CD4-positive, alpha-beta T cell (primary cell): ENCODE results near the gene MTHFD2L. TPM values are rescaled to one million over a fixed set of nuclear protein-coding genes. Genes with fewer than 3 reads are reported as not detected.

Experiments
- ATAC-seq: fragments of 200-7000 bp; cut with Tn5 transposase; one replicate; pipeline ENCODE4 v1.10.0; 2022; ENCODE audit warnings: mild to moderate bottlenecking; ENCODE audit not compliant: poor library complexity
- CTCF ChIA-PET: fragments of 350-600 bp; sonication (Branson Sonifier 250); formaldehyde crosslinking; loops from one replicate; lab custom pipeline; 2021; ENCODE audit warnings: antibody characterized with exemption, inconsistent platforms; lab: Charles Lee
- POLR2A ChIA-PET: fragments of 350-600 bp; sonication (Branson Sonifier 250); formaldehyde crosslinking; loops from one replicate; lab custom pipeline; 2021; ENCODE audit warnings: antibody characterized with exemption, inconsistent platforms; lab: Charles Lee
- DNase-seq, 14 experiments: peaks; one replicate each; pipeline ENCODE4 v3.0.0-alpha.2; 2013 to 2020; ENCODE audit warnings: mixed read lengths in 2 of 14
- H3K27ac ChIP-seq, 2 donors: one replicate each; pipeline versions ENCODE4 v1.5.1 to v1.7.0; 2013; ENCODE audit warnings: low read length in 2 of 2, low read depth in 1 of 2, mild to moderate bottlenecking in 1 of 2
- H3K27me3 ChIP-seq, 2 experiments: 1 replicate in 1 of 2; 2 replicates in 1 of 2; pipeline versions ENCODE4 v1.6.1 to v1.7.0; 2013; ENCODE audit warnings: low read length in 2 of 2, control low read depth in 1 of 2, mild to moderate bottlenecking in 1 of 2, moderate library complexity in 1 of 2; ENCODE audit not compliant: insufficient read depth in 2 of 2, control insufficient read depth in 1 of 2
- H3K36me3 ChIP-seq: one replicate; pipeline ENCODE4 v1.6.1; 2013; ENCODE audit warnings: low read length, control low read depth; ENCODE audit not compliant: insufficient read depth
- H3K4me1 ChIP-seq: one replicate; pipeline ENCODE4 v1.6.1; 2013; ENCODE audit warnings: low read length, control low read depth; ENCODE audit not compliant: insufficient read depth
- H3K4me3 ChIP-seq: one replicate; pipeline ENCODE4 v1.5.1; 2013; ENCODE audit warnings: mild to moderate bottlenecking, low read length, moderate library complexity
- H3K9me3 ChIP-seq, 2 experiments: 1 replicate in 1 of 2; 2 replicates in 1 of 2; pipeline versions ENCODE4 v1.6.1 to v1.7.0; 2013; ENCODE audit warnings: low read length in 2 of 2, mild to moderate bottlenecking in 2 of 2, control low read depth in 1 of 2, moderate library complexity in 1 of 2; ENCODE audit not compliant: control insufficient read depth in 1 of 2, insufficient read depth in 1 of 2
- H3K27ac Mint-ChIP-seq: one replicate; pipeline ENCODE4 v1.8.0; 2020; ENCODE audit warnings: mixed read lengths
- H3K27me3 Mint-ChIP-seq: one replicate; pipeline ENCODE4 v1.8.0; 2021; ENCODE audit warnings: mixed read lengths
- H3K36me3 Mint-ChIP-seq: one replicate; pipeline ENCODE4 v1.8.0; 2021; ENCODE audit warnings: low read depth, mixed read lengths
- H3K4me1 Mint-ChIP-seq: one replicate; pipeline ENCODE4 v1.8.0; 2021; ENCODE audit warnings: low read depth, mixed read lengths
- H3K4me3 Mint-ChIP-seq: one replicate; pipeline ENCODE4 v1.8.0; 2020; ENCODE audit warnings: mild to moderate bottlenecking, mixed read lengths
- H3K9me3 Mint-ChIP-seq: one replicate; pipeline ENCODE4 v1.8.0; 2020; ENCODE audit warnings: mixed read lengths
- CTCF ChIP-seq: fragments of 200-600 bp; IDR thresholded peaks from one replicate; pipeline ENCODE4 v1.8.0; 2022; ENCODE audit warnings: antibody characterized with exemption, mild to moderate bottlenecking
- intact Hi-C, 2 experiments: fragments of 100-400 bp; cut with DNase I in 1 of 2; cut with micrococcal nuclease in 1 of 2; formaldehyde crosslinking; loops; one replicate each; pipeline versions ENCODE4 v1.15.1 to v1.9.0; 2023 to 2025; cut with DNase I, micrococcal nuclease
- total RNA-seq, 174 experiments: library from RNA in 2 of 174; stranded (reverse) in 2 of 174; gene quantifications; one replicate each; pipeline ENCODE4 v1.2.3 and lab custom pipeline; 2021 to 2026

MTHFD2L gene
- total RNA-seq, 2 experiments from 2014 or later = 13.7 to 14.4 TPM

GRCh38 chr4:74320559-74321118, 162.7 kb downstream of the MTHFD2L start:
- Histone ChIP-seq H3K27ac (no peak overlapping the region), H3K4me1 (peaks cover 5% of the 10 kb centered on the region), H3K9me3 (no peaks in the 10 kb centered on the region), H3K36me3 (no peaks in the 10 kb centered on the region), H3K27me3 (peaks cover 0 to 15% of the 10 kb centered on the region in 2 experiments), H3K4me3 (no peak overlapping the region)
- CTCF ChIA-PET = interaction anchor here (1.2 kb wide), 1 partner anchor 8 kb away, joined by 3 read pairs; no protein-coding TSS in a partner anchor
- Mint-ChIP-seq H3K27ac (no peak overlapping the region), H3K4me1 (no peaks in the 10 kb centered on the region), H3K4me3 (no peak overlapping the region), H3K9me3 (no peaks in the 10 kb centered on the region), H3K36me3 (no peaks in the 10 kb centered on the region), H3K27me3 (peaks cover 34% of the 10 kb centered on the region)
- TF ChIP-seq CTCF = no peak
- intact Hi-C loops = loop anchor here (5.0 kb wide), 1 partner anchor 352 kb away; no protein-coding TSS in a partner anchor
- DNase-seq (peak in 6 of 14 experiments; percentile 1 to 59 (median 26)), ATAC-seq (peak; percentile 79)
- POLR2A ChIA-PET = no interaction called here

GRCh38 chr4:74322301-74322700, 164.4 kb downstream of the MTHFD2L start:
- Mint-ChIP-seq H3K4me1 (no peaks in the 10 kb centered on the region), H3K27me3 (peaks cover 34% of the 10 kb centered on the region), H3K27ac (no peak overlapping the region), H3K36me3 (no peaks in the 10 kb centered on the region), H3K4me3 (no peak overlapping the region), H3K9me3 (no peaks in the 10 kb centered on the region)
- Histone ChIP-seq H3K36me3 (no peaks in the 10 kb centered on the region), H3K27ac (no peak overlapping the region), H3K27me3 (peaks cover 0 to 15% of the 10 kb centered on the region in 2 experiments), H3K4me3 (no peak overlapping the region), H3K9me3 (no peaks in the 10 kb centered on the region), H3K4me1 (peaks cover 5% of the 10 kb centered on the region)
- intact Hi-C loops = loop anchor here (5.0 kb wide), 1 partner anchor 350 kb away; no protein-coding TSS in a partner anchor
- DNase-seq (no peak), ATAC-seq (no peak)
- ChIA-PET CTCF (no interaction called here), POLR2A (no interaction called here)
- no peak for TF ChIP-seq CTCF

DNA sequence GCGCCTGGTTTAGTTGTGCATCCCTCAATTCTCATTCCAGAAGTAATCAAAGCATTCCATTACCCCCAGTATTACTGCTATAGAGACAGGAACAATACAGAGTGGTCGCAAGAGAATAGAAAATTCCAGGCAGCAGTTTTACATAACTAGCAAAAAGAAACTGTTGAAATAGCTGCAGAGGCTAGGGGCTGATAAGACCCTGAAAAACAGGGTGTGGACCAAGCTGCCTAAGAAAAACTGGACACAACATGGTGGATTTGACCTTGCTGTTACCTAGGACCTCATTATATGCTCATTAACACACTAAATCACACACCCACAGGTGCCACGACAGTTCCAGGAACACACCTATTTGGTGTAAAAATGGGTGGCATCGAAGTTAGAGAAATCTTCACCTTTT, 165.7 kb downstream of the MTHFD2L start:
- TF ChIP-seq CTCF = no peak
- H3K4me3 ChIP-seq = no peak overlapping the region
- Mint-ChIP-seq H3K4me3 (no peak overlapping the region), H3K27ac (no peak overlapping the region), H3K4me1 (no peaks in the 10 kb centered on the region), H3K27me3 (peaks cover 38% of the 10 kb centered on the region), H3K9me3 (no peaks in the 10 kb centered on the region), H3K36me3 (no peaks in the 10 kb centered on the region)
- peaks cover 5% of the 10 kb centered on the region for H3K4me1 ChIP-seq
- no peak for DNase-seq
- H3K36me3 ChIP-seq = no peaks in the 10 kb centered on the region
- ChIA-PET POLR2A (no interaction called here), CTCF (no interaction called here)
- H3K9me3 ChIP-seq = no peaks in the 10 kb centered on the region
- intact Hi-C loops = loop anchor here (5.0 kb wide), 1 partner anchor 349 kb away; no protein-coding TSS in a partner anchor
- peaks cover 0 to 15% of the 10 kb centered on the region in 2 experiments for H3K27me3 ChIP-seq
- no peak for ATAC-seq
- no peak overlapping the region for H3K27ac ChIP-seq
